Liver (tissue), 9 donors: ENCODE data around the gene FEV. TPM values are rescaled to one million over a fixed set of nuclear protein-coding genes. Genes with fewer than 3 reads are reported as not detected.

Source experiments
- DNase-seq: peaks from one replicate; pipeline ENCODE4 v3.0.0-alpha.2; 2017; ENCODE audit warnings: low spot score
- H3K27ac ChIP-seq, 2 donors: one replicate each; pipeline ENCODE4 v1.7.0; 2013; ENCODE audit warnings: inconsistent platforms in 2 of 2, low read length in 2 of 2, control low read depth in 1 of 2, low read depth in 1 of 2, mild to moderate bottlenecking in 1 of 2
- H3K27me3 ChIP-seq, 4 donors: one replicate each; pipeline versions ENCODE4 v1.6.1 to v1.7.0; 2013; ENCODE audit warnings: low read length in 3 of 4, inconsistent platforms in 1 of 4, mild to moderate bottlenecking in 1 of 4, moderate library complexity in 1 of 4; ENCODE audit not compliant: control insufficient read depth in 4 of 4, insufficient read depth in 4 of 4
- H3K36me3 ChIP-seq, 4 donors: one replicate each; pipeline versions ENCODE4 v1.6.1 to v1.7.0; 2013; ENCODE audit warnings: low read length in 3 of 4, mild to moderate bottlenecking in 3 of 4, low read depth in 1 of 4, moderate library complexity in 1 of 4; ENCODE audit not compliant: control insufficient read depth in 4 of 4, insufficient read depth in 3 of 4
- H3K4me1 ChIP-seq, 4 donors: one replicate each; pipeline versions ENCODE4 v1.6.1 to v1.7.0; 2013; ENCODE audit warnings: low read length in 3 of 4, mild to moderate bottlenecking in 3 of 4, moderate library complexity in 1 of 4; ENCODE audit not compliant: control insufficient read depth in 4 of 4, insufficient read depth in 4 of 4
- H3K4me3 ChIP-seq, 3 donors: one replicate each; pipeline versions ENCODE4 v1.6.1 to v1.7.0; 2013; ENCODE audit warnings: low read length in 3 of 3, control low read depth in 1 of 3, low read depth in 1 of 3, mild to moderate bottlenecking in 1 of 3
- H3K9ac ChIP-seq, 2 donors: one replicate each; pipeline ENCODE4 v1.7.0; 2013; ENCODE audit warnings: low read length in 2 of 2, mild to moderate bottlenecking in 2 of 2, moderate library complexity in 2 of 2, control low read depth in 1 of 2, low read depth in 1 of 2
- H3K9me3 ChIP-seq, 4 donors: one replicate each; pipeline versions ENCODE4 v1.6.1 to v1.7.0; 2013; ENCODE audit warnings: low read length in 3 of 4; ENCODE audit not compliant: control insufficient read depth in 4 of 4
- ATF3 ChIP-seq: IDR thresholded peaks from 2 replicates; pipeline ENCODE4 v1.6.1; 2016; ENCODE audit warnings: antibody characterized with exemption
- CTCF ChIP-seq: fragments of 150-350 bp; IDR thresholded peaks from 2 replicates; pipeline ENCODE4 v1.5.1; 2017; ENCODE audit warnings: improper control_type of control experiment, low read depth, low read length; ENCODE audit not compliant: missing input control
- FOXA1 ChIP-seq: IDR thresholded peaks from 2 replicates; pipeline ENCODE4 v1.6.1; 2016; ENCODE audit warnings: antibody characterized with exemption
- FOXA2 ChIP-seq: IDR thresholded peaks from 2 replicates; pipeline ENCODE4 v1.6.1; 2016; ENCODE audit warnings: antibody characterized with exemption
- GABPA ChIP-seq, 2 donors: IDR thresholded peaks in 1 of 2; conservative IDR thresholded peaks in 1 of 2; 2 replicates each; pipeline ENCODE4 v1.6.1; 2016; ENCODE audit warnings: antibody characterized with exemption in 2 of 2, mild to moderate bottlenecking in 1 of 2, moderate library complexity in 1 of 2
- HNF4A ChIP-seq, 2 donors: conservative IDR thresholded peaks; 2 replicates each; pipeline ENCODE4 v1.6.1; 2016; ENCODE audit warnings: antibody characterized with exemption in 2 of 2, mild to moderate bottlenecking in 2 of 2
- HNF4G ChIP-seq: IDR thresholded peaks from 2 replicates; pipeline ENCODE4 v1.6.1; 2016; ENCODE audit warnings: antibody characterized with exemption
- JUND ChIP-seq, 2 donors: IDR thresholded peaks; 2 replicates each; pipeline ENCODE4 v1.6.1; 2016; ENCODE audit warnings: antibody characterized with exemption in 2 of 2
- MAX ChIP-seq: IDR thresholded peaks from 2 replicates; pipeline ENCODE4 v1.6.1; 2016; ENCODE audit warnings: antibody characterized with exemption
- NR2F2 ChIP-seq: IDR thresholded peaks from 2 replicates; pipeline ENCODE4 v1.6.1; 2016; ENCODE audit warnings: antibody characterized with exemption
- RAD21 ChIP-seq, 2 donors: IDR thresholded peaks; 2 replicates each; pipeline ENCODE4 v1.6.1; 2016; ENCODE audit warnings: antibody characterized with exemption in 2 of 2, mild to moderate bottlenecking in 2 of 2
- REST ChIP-seq: IDR thresholded peaks from 2 replicates; pipeline ENCODE4 v1.6.1; 2016; ENCODE audit warnings: antibody characterized with exemption, mild to moderate bottlenecking
- RXRA ChIP-seq, 2 donors: IDR thresholded peaks; 2 replicates each; pipeline ENCODE4 v1.6.1; 2017 to 2018; ENCODE audit warnings: antibody characterized with exemption in 2 of 2, mild to moderate bottlenecking in 1 of 2
- SP1 ChIP-seq: IDR thresholded peaks from 2 replicates; pipeline ENCODE4 v1.6.1; 2018; ENCODE audit warnings: antibody characterized with exemption, mild to moderate bottlenecking
- TAF1 ChIP-seq: conservative IDR thresholded peaks from 2 replicates; pipeline ENCODE4 v1.6.1; 2016; ENCODE audit warnings: antibody characterized with exemption, mild to moderate bottlenecking
- YY1 ChIP-seq: IDR thresholded peaks from 2 replicates; pipeline ENCODE4 v1.6.1; 2016; ENCODE audit warnings: antibody characterized with exemption, mild to moderate bottlenecking
- ZBTB33 ChIP-seq: IDR thresholded peaks from 2 replicates; pipeline ENCODE4 v1.6.1; 2016; ENCODE audit warnings: antibody characterized with exemption
- WGBS: extraction: QIAGEN DNeasy Blood & Tissue Kit; methylation state at CpG from one replicate; pipeline ENCODE4 v1.1.7; 2013; 5-methylcytosine and 5-hydroxymethylcytosine counted together
- polyA plus RNA-seq, 2 donors: library from polyadenylated mRNA; stranded (reverse) in 1 of 2; unstranded in 1 of 2; fragments of 200-250 nt in 1 of 2; fragments of >200 nt in 1 of 2; fragmentation: Nextera tagmentation in 1 of 2; extraction: Ambion mirVana in 1 of 2; gene quantifications; one replicate each; pipeline versions ENCODE4 v1.2.1 to v1.2.3, GENCODE V29; 2013 to 2015
- total RNA-seq, 2 donors: library from RNA; depleted of rRNA; stranded (reverse); fragments of >200 nt; gene quantifications; one replicate each; pipeline ENCODE4 v1.2.3, GENCODE V29; 2014
- donor health status: healthy.
- donor health status: healthy.
- donor health status: healthy.
- donor health status: healthy.
- donor health status: healthy.

FEV gene
- total and polyA plus RNA-seq, 4 donors: not detected

- TF ChIP-seq TAF1: no peak
- no peak for TF ChIP-seq JUND (IDR thresholded peaks at IDR 0.05)
- no peak for TF ChIP-seq HNF4G
- TF ChIP-seq ZBTB33: no peak
- no peak for TF ChIP-seq RXRA (IDR thresholded peaks at IDR 0.05)
- TF ChIP-seq FOXA2: no peak
- TF ChIP-seq FOXA1: no peak
- TF ChIP-seq RAD21 (IDR thresholded peaks at IDR 0.05): no peak
- TF ChIP-seq CTCF: no peak
- TF ChIP-seq HNF4A (conservative IDR thresholded peaks at IDR 0.05): no peak
- TF ChIP-seq NR2F2: no peak
- no peak for TF ChIP-seq MAX
- TF ChIP-seq YY1: no peak
- TF ChIP-seq ATF3: no peak
- TF ChIP-seq SP1: no peak
- peaks cover 5 to 30% (median 16%) of the 10 kb centered on the region in 4 donors for H3K4me1 ChIP-seq
- H3K27me3 ChIP-seq: peaks cover 7 to 26% (median 16%) of the 10 kb centered on the region in 4 donors
- no peak for DNase-seq
- H3K27ac ChIP-seq: no peak overlapping the region
- H3K36me3 ChIP-seq: no peaks in the 10 kb centered on the region
- WGBS: 11% methylated on average over 10 of the region's 10 CpGs
- H3K9ac ChIP-seq: no peak overlapping the region
- no peaks in the 10 kb centered on the region for H3K9me3 ChIP-seq
- H3K4me3 ChIP-seq: no peak overlapping the region
Observed at GRCh38 chr2:218983934-218984238, 1.1 kb downstream of the FEV start.

GRCh38 chr2:218983263-218983933, 1.6 kb downstream of the FEV start:
- 10% methylated on average over 23 of the region's 23 CpGs for WGBS
- H3K27me3 ChIP-seq: peaks cover 7 to 23% (median 15%) of the 10 kb centered on the region in 4 donors
- DNase-seq: no peak
- TF ChIP-seq RAD21 (IDR thresholded peaks at IDR 0.05) (no peak), CTCF (no peak), FOXA2 (no peak), HNF4A (conservative IDR thresholded peaks at IDR 0.05) (no peak), ATF3 (no peak), SP1 (no peak), HNF4G (no peak), MAX (no peak), GABPA (IDR thresholded peaks at IDR 0.05 in 1 of 2, conservative IDR thresholded peaks at IDR 0.05 in 1 of 2) (no peak), TAF1 (no peak), RXRA (IDR thresholded peaks at IDR 0.05) (no peak), NR2F2 (no peak), JUND (IDR thresholded peaks at IDR 0.05) (no peak), REST (no peak)
- H3K9ac ChIP-seq: no peak overlapping the region
- H3K4me1 ChIP-seq: peaks cover 5 to 30% (median 16%) of the 10 kb centered on the region in 4 donors
- H3K4me3 ChIP-seq: no peak overlapping the region
- H3K36me3 ChIP-seq: no peaks in the 10 kb centered on the region
- H3K27ac ChIP-seq: no peak overlapping the region
- no peaks in the 10 kb centered on the region for H3K9me3 ChIP-seq
